ENCODE measurements around the gene NUP42. TPM values are rescaled to one million over a fixed set of nuclear protein-coding genes. Genes with fewer than 3 reads are reported as not detected.

NUP42 gene
- total RNA-seq, 1 experiment from 2014 or later, result 36.5 TPM

DNA sequence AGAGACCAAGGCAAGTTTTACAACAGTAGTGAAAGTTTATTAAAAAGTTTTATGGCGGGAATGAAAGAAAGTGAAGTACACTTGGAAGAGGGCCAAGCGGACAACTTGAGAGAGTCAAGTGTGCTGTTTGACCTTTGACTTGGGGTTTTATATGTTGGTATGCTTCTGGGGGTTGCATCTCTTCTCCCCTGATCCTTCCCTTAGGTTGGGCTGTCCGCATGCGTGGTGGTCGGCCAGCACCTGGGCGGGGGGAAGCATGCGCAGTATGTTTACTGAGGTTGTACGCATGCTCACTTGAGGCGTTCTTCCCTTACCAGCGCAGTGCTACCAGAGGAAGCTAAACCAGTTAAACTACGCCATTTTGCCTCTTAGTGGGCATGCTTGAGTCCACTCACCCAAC is 31.9 kb downstream of the NUP42 start:
- WGBS (ENCODE audit: extremely low coverage, insufficient read length, low lambda C conversion rate), result no CpG with 5 or more reads among the region's 11 CpGs
- no peak overlapping the region for H3K9ac ChIP-seq (ENCODE audit: extremely low read depth, insufficient read length, low read length)
- Mint-ChIP-seq H3K27me3 (ENCODE audit: low read depth) (no peaks in the 10 kb centered on the region), H3K27ac (no peak overlapping the region; a peak in 1 of 7 replicates), H3K36me3 (ENCODE audit: insufficient read depth in 1 of 3, low read depth in 3 of 3) (no peaks in the 10 kb centered on the region), H3K4me3 (no peak overlapping the region), H3K9me3 (no peaks in the 10 kb centered on the region), H3K4me1 (peaks cover 5 to 12% of the 10 kb centered on the region in 2 experiments; a peak in 3 of 4 replicates)
- no peaks in the 10 kb centered on the region for H3K79me1 ChIP-seq (ENCODE audit: insufficient read depth, low read depth, low read length, poor library complexity, severe bottlenecking)
- H2AK5ac ChIP-seq (ENCODE audit: insufficient read length, low read length), result no peak overlapping the region
- no peak overlapping the region for H3K23ac ChIP-seq (ENCODE audit: insufficient read length, low read depth, low read length)
- H3K14ac ChIP-seq (ENCODE audit: insufficient read depth, low read length), result no peak overlapping the region
- H2BK5ac ChIP-seq (ENCODE audit: insufficient read length, low read length), result no peak overlapping the region
- H3K4me2 ChIP-seq (ENCODE audit: insufficient read depth, insufficient read length, low read length), result no peak overlapping the region
- TF ChIP-seq, protein P1, sequence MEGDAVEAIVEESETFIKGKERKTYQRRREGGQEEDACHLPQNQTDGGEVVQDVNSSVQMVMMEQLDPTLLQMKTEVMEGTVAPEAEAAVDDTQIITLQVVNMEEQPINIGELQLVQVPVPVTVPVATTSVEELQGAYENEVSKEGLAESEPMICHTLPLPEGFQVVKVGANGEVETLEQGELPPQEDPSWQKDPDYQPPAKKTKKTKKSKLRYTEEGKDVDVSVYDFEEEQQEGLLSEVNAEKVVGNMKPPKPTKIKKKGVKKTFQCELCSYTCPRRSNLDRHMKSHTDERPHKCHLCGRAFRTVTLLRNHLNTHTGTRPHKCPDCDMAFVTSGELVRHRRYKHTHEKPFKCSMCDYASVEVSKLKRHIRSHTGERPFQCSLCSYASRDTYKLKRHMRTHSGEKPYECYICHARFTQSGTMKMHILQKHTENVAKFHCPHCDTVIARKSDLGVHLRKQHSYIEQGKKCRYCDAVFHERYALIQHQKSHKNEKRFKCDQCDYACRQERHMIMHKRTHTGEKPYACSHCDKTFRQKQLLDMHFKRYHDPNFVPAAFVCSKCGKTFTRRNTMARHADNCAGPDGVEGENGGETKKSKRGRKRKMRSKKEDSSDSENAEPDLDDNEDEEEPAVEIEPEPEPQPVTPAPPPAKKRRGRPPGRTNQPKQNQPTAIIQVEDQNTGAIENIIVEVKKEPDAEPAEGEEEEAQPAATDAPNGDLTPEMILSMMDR (conservative IDR thresholded peaks at IDR 0.05), result no peak
- no peak overlapping the region for H3K4ac ChIP-seq (ENCODE audit: low read depth, low read length)
- H3K23me2 ChIP-seq (ENCODE audit: insufficient read length, low read depth, low read length, poor library complexity, severe bottlenecking), result no peaks in the 10 kb centered on the region
- no peak overlapping the region for H4K91ac ChIP-seq (ENCODE audit: insufficient read length, low read depth, low read length)
- H2AFZ ChIP-seq (ENCODE audit: low read length), result no peak overlapping the region
- H4K5ac ChIP-seq (ENCODE audit: insufficient read length, low read depth, low read length), result no peak overlapping the region
- no peak overlapping the region for H4K8ac ChIP-seq (replicated peaks; ENCODE audit: insufficient read length, low read depth, low read length)
- no peak overlapping the region for H2BK20ac ChIP-seq (ENCODE audit: low read depth, low read length, poor library complexity, severe bottlenecking)
- no peaks in the 10 kb centered on the region for H3K79me2 ChIP-seq (ENCODE audit: insufficient read depth, low read length)
- H4K20me1 ChIP-seq (ENCODE audit: control insufficient read depth, insufficient read depth, insufficient read length), result no peaks in the 10 kb centered on the region
- H3K56ac ChIP-seq (ENCODE audit: insufficient read length, low read depth, low read length), result no peak overlapping the region
- H2BK12ac ChIP-seq (ENCODE audit: insufficient read length, low read depth, low read length), result no peak overlapping the region
- no peak overlapping the region for H3T11ph ChIP-seq (ENCODE audit: low read length)
- no peak overlapping the region for H3K27ac ChIP-seq (ENCODE audit: insufficient read length, low read depth, low read length)
- no peaks in the 10 kb centered on the region for H3K27me3 ChIP-seq (ENCODE audit: insufficient read depth, low read length)
- H2BK15ac ChIP-seq (ENCODE audit: low read depth, low read length), result no peak overlapping the region
- no peaks in the 10 kb centered on the region for H3K4me1 ChIP-seq (ENCODE audit: insufficient read depth, low read length)
- no peak overlapping the region for H3K18ac ChIP-seq (ENCODE audit: insufficient read length, low read depth, low read length)
- no peak for DNase-seq
- H2BK120ac ChIP-seq (ENCODE audit: low read depth, low read length, poor library complexity, severe bottlenecking), result no peak overlapping the region
- no peaks in the 10 kb centered on the region for H3K9me3 ChIP-seq (ENCODE audit: control insufficient read depth, low read depth, low read length)
